ENCODE data around the gene GSS.

Gene GSS

GRCh38 chr20:34949120-34949519 lies 6.5 kb downstream of the GSS start:
- FAIRE-seq (no peak), DNase-seq (ENCODE audit: insufficient read length, low spot score) (no peak)

- FAIRE-seq (no peak), DNase-seq (ENCODE audit: insufficient read length, low spot score) (peak; percentile 40)
Observed at GRCh38 chr20:34948030-34948429, 7.6 kb downstream of the GSS start.

GRCh38 chr20:34947336-34947735 lies 8.3 kb downstream of the GSS start:
- DNase-seq (ENCODE audit: insufficient read length, low spot score) (no peak), FAIRE-seq (no peak)

GRCh38 chr20:34946661-34947060 lies 8.9 kb downstream of the GSS start:
- DNase-seq (ENCODE audit: insufficient read length, low spot score), result no peak
- no peak for FAIRE-seq

GRCh38 chr20:34945315-34946077 lies 10.1 kb downstream of the GSS start:
- no peak for DNase-seq (ENCODE audit: insufficient read length, low spot score)

GRCh38 chr20:34943808-34944567 lies 11.6 kb downstream of the GSS start:
- DNase-seq (ENCODE audit: insufficient read length, low spot score), result no peak
- no peak for FAIRE-seq

More at GRCh38 chr20:34945315-34946077, 10.1 kb downstream of the GSS start:
- no peak for FAIRE-seq

GRCh38 chr20:34942301-34942700 lies 13.3 kb downstream of the GSS start:
- no peak for FAIRE-seq
- DNase-seq (ENCODE audit: insufficient read length, low spot score), result no peak

- DNase-seq (ENCODE audit: insufficient read length, low spot score), result no peak
- no peak for FAIRE-seq
Observed at GRCh38 chr20:34941226-34941625, 14.4 kb downstream of the GSS start.

GRCh38 chr20:34940081-34940481 lies 15.5 kb downstream of the GSS start:
- no peak for FAIRE-seq
- no peak for DNase-seq (ENCODE audit: insufficient read length, low spot score)

GRCh38 chr20:34938466-34939163 lies 17.0 kb downstream of the GSS start:
- no peak for DNase-seq (ENCODE audit: insufficient read length, low spot score)
- no peak for FAIRE-seq

GRCh38 chr20:34931771-34932170 lies 23.8 kb downstream of the GSS start:
- FAIRE-seq (no peak), DNase-seq (ENCODE audit: insufficient read length, low spot score) (no peak)

- FAIRE-seq (no peak), DNase-seq (ENCODE audit: insufficient read length, low spot score) (no peak)
Observed at GRCh38 chr20:34928411-34928810, 27.2 kb downstream of the GSS start.

GRCh38 chr20:34927736-34928135 lies 27.9 kb downstream of the GSS start:
- FAIRE-seq (no peak), DNase-seq (ENCODE audit: insufficient read length, low spot score) (peak; percentile 42)

- FAIRE-seq (no peak), DNase-seq (ENCODE audit: insufficient read length, low spot score) (no peak)
Observed at GRCh38 chr20:34926581-34926980, 29.0 kb downstream of the GSS start.

GRCh38 chr20:34925981-34926380 lies 29.6 kb downstream of the GSS start:
- FAIRE-seq, result peak; percentile 38
- no peak for DNase-seq (ENCODE audit: insufficient read length, low spot score)

GRCh38 chr20:34925341-34925740 lies 30.3 kb downstream of the GSS start:
- FAIRE-seq (no peak), DNase-seq (ENCODE audit: insufficient read length, low spot score) (no peak)

GRCh38 chr20:34923414-34923813 lies 32.2 kb downstream of the GSS start:
- FAIRE-seq, result no peak
- no peak for DNase-seq (ENCODE audit: insufficient read length, low spot score)

- FAIRE-seq (peak; percentile 59), DNase-seq (ENCODE audit: insufficient read length, low spot score) (peak; percentile 86)
Observed at GRCh38 chr20:34922654-34923381, 32.8 kb downstream of the GSS start.

- FAIRE-seq, result no peak
- no peak for DNase-seq (ENCODE audit: insufficient read length, low spot score)
Observed at GRCh38 chr20:34921436-34921835, 34.2 kb downstream of the GSS start.

GRCh38 chr20:34920055-34920454 lies 35.6 kb downstream of the GSS start:
- DNase-seq (ENCODE audit: insufficient read length, low spot score), result no peak
- FAIRE-seq, result no peak
